H1 (cell line): ENCODE results near the gene MEIOB. TPM values are rescaled to one million over a fixed set of nuclear protein-coding genes. Genes with fewer than 3 reads are reported as not detected.

Experiments
- CEBPB ChIP-seq: IDR thresholded peaks from 2 replicates; pipeline ENCODE4 v1.6.1; 2012; ENCODE audit warnings: low read depth, low read length
- CTBP2 ChIP-seq: IDR thresholded peaks from 2 replicates; pipeline ENCODE4 v1.7.0; 2011; ENCODE audit warnings: borderline replicate concordance, mild to moderate bottlenecking, moderate library complexity, mixed read lengths, low read length; ENCODE audit not compliant: insufficient read depth, insufficient read length
- CTCF ChIP-seq, 3 experiments: IDR thresholded peaks; 1 replicate in 2 of 3; 2 replicates in 1 of 3; pipeline versions ENCODE4 v1.5.1 to v1.6.1; 2011; ENCODE audit warnings: low read length in 3 of 3, mild to moderate bottlenecking in 3 of 3, inconsistent platforms in 2 of 3, low read depth in 1 of 3, moderate library complexity in 1 of 3; ENCODE audit not compliant: insufficient read depth in 1 of 3; ENCODE audit errors: control extremely low read depth in 1 of 3
- FOSL1 ChIP-seq: IDR thresholded peaks from 2 replicates; pipeline ENCODE4 v1.6.1; 2011; ENCODE audit warnings: mild to moderate bottlenecking, low read depth, low read length, moderate library complexity; ENCODE audit not compliant: insufficient read depth
- GTF2F1 ChIP-seq: IDR thresholded peaks from 2 replicates; pipeline ENCODE4 v1.6.1; 2012; ENCODE audit warnings: low read depth, low read length, improper control_type of control experiment, borderline replicate concordance
- HDAC2 ChIP-seq, 2 experiments: fragments of 300-600 bp in 1 of 2; sonication (generic) in 1 of 2; IDR thresholded peaks; 2 replicates each; pipeline ENCODE4 v1.6.1; 2011 to 2012; ENCODE audit warnings: low read depth in 2 of 2, low read length in 2 of 2, mild to moderate bottlenecking in 2 of 2, moderate library complexity in 2 of 2, borderline replicate concordance in 1 of 2, inconsistent platforms in 1 of 2
- HDAC6 ChIP-seq: IDR thresholded peaks from one replicate; pipeline ENCODE4 v1.7.1; 2012; ENCODE audit warnings: low read depth, mild to moderate bottlenecking, inconsistent platforms, low read length, moderate library complexity
- KDM4A ChIP-seq: IDR thresholded peaks from one replicate; pipeline ENCODE4 v1.7.1; 2012; ENCODE audit warnings: low read depth, mild to moderate bottlenecking, moderate library complexity, low read length, inconsistent platforms; ENCODE audit not compliant: severe bottlenecking
- NRF1 ChIP-seq: IDR thresholded peaks from 2 replicates; pipeline ENCODE4 v1.6.1; 2011; ENCODE audit warnings: mild to moderate bottlenecking, low read depth, low read length, improper control_type of control experiment
- POLR2A ChIP-seq, 2 experiments: IDR thresholded peaks; 1 replicate in 1 of 2; 2 replicates in 1 of 2; pipeline ENCODE4 v1.6.1; 2011; ENCODE audit warnings: low read depth in 2 of 2, low read length in 2 of 2, mild to moderate bottlenecking in 2 of 2; ENCODE audit errors: control extremely low read depth in 1 of 2
- RFX5 ChIP-seq: IDR thresholded peaks from 2 replicates; pipeline ENCODE4 v1.6.1; 2011; ENCODE audit warnings: low read depth, low read length, improper control_type of control experiment, borderline replicate concordance
- RNF2 ChIP-seq: fragments of 200-900, 300-1000 bp; sonication (generic); IDR thresholded peaks from 2 replicates; pipeline ENCODE4 v1.7.1; 2016; ENCODE audit warnings: borderline replicate concordance, low read depth, mild to moderate bottlenecking, antibody characterized with exemption, low read length; ENCODE audit not compliant: poor library complexity, severe bottlenecking; ENCODE audit errors: missing control alignments
- SIN3A ChIP-seq, 2 experiments: IDR thresholded peaks in 1 of 2; conservative IDR thresholded peaks in 1 of 2; 2 replicates each; pipeline ENCODE4 v1.6.1; 2011 to 2012; ENCODE audit warnings: low read length in 2 of 2, improper control_type of control experiment in 1 of 2, low read depth in 1 of 2, mild to moderate bottlenecking in 1 of 2
- SP2 ChIP-seq: IDR thresholded peaks from 2 replicates; pipeline ENCODE4 v1.6.1; 2012; ENCODE audit warnings: mild to moderate bottlenecking, low read length, inconsistent platforms
- TBP ChIP-seq: IDR thresholded peaks from 2 replicates; pipeline ENCODE4 v1.6.1; 2011; ENCODE audit warnings: low read depth, low read length, improper control_type of control experiment
- TCF12 ChIP-seq: IDR thresholded peaks from 2 replicates; pipeline ENCODE4 v1.6.1; 2011; ENCODE audit warnings: low read depth, mild to moderate bottlenecking, low read length
- polyA plus RNA-seq, 7 experiments: library from polyadenylated mRNA; depleted of rRNA in 3 of 7; stranded (reverse) in 5 of 7; unstranded in 2 of 7; fragments of >200 nt in 5 of 7; fragments of 200-250 nt in 2 of 7; gene quantifications; 1 replicate in 5 of 7; 2 replicates in 1 of 7; 4 replicates in 1 of 7; pipeline versions ENCODE4 v1.2.1 to v1.2.3, GENCODE V29; 2011 to 2013; ENCODE audit warnings: missing spikeins in 2 of 7, mixed read lengths in 2 of 7
- total RNA-seq: library from RNA; stranded (reverse); fragmentation: NEBNext Ultra II Directional; extraction: Animal tissue kit (Norgen Biotek cat#: 25700); gene quantifications from 2 replicates; pipeline ENCODE4 v1.2.1, GENCODE V29; 2021
- TF ChIP-seq, protein P1 (sequence below): IDR thresholded peaks from 2 replicates; pipeline ENCODE4 v1.6.1; 2012; ENCODE audit warnings: low read length, inconsistent platforms
- TF ChIP-seq, protein P2 (sequence below): IDR thresholded peaks from 2 replicates; pipeline ENCODE4 v1.6.1; 2011; ENCODE audit warnings: low read depth, mild to moderate bottlenecking, low read length; ENCODE audit not compliant: insufficient read depth
- TF ChIP-seq, protein P3 (sequence below): IDR thresholded peaks from 2 replicates; pipeline ENCODE4 v1.6.1; 2012; ENCODE audit warnings: inconsistent platforms

Gene MEIOB
- total and polyA plus RNA-seq, 2 of the 8 experiments (the other 6 are each of a cell fraction or from before 2014, with no cell fraction given), result 0.63 to 1.1 TPM

DNA sequence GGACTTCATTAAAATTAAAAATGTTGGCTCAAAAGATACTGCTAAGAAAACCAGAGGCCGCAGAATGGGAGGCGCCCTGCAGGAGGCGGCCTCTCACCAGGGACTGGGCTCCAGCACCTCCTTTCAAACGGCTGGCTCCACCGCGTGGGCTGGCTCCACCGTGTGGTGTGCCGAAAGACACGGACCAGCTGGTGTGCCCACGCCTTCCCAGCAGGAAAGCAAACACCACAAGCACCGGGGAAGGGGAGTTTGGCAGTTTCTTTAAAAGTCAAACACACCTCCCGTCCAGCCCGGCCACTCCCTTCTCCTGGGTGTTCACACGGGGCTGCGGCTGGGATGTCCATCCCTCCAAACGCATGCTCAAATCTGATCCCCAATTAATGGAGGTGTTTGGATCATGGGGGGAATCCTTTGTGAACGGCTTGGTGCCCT, 59.2 kb downstream of the MEIOB start (continued):
- TF ChIP-seq, protein P1, sequence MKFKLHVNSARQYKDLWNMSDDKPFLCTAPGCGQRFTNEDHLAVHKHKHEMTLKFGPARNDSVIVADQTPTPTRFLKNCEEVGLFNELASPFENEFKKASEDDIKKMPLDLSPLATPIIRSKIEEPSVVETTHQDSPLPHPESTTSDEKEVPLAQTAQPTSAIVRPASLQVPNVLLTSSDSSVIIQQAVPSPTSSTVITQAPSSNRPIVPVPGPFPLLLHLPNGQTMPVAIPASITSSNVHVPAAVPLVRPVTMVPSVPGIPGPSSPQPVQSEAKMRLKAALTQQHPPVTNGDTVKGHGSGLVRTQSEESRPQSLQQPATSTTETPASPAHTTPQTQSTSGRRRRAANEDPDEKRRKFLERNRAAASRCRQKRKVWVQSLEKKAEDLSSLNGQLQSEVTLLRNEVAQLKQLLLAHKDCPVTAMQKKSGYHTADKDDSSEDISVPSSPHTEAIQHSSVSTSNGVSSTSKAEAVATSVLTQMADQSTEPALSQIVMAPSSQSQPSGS, result no peak
- TF ChIP-seq HDAC6 (no peak), RFX5 (no peak), NRF1 (no peak), SP2 (no peak), HDAC2 (IDR thresholded peaks at IDR 0.05; ENCODE audit: borderline replicate concordance in 1 of 2, low read depth in 2 of 2, low read length in 2 of 2) (peak in 1 of 2 experiments; percentile 64; a peak in 1 of 4 replicates), FOSL1 (no peak), KDM4A (no peak), CTCF (IDR thresholded peaks at IDR 0.05; ENCODE audit: control extremely low read depth in 1 of 3, insufficient read depth in 1 of 3, low read depth in 1 of 3, low read length in 3 of 3) (peak; percentile 58 to 87 (median 66)), RNF2 (no peak), CEBPB (no peak), SIN3A (conservative IDR thresholded peaks at IDR 0.05 in 1 of 2, IDR thresholded peaks at IDR 0.05 in 1 of 2; ENCODE audit: low read depth in 1 of 2, low read length in 2 of 2) (peak in 1 of 2 experiments; percentile 64; a peak in 1 of 4 replicates), CTBP2 (no peak), TCF12 (no peak), TBP (0 out of 2 replicates have a peak, but pooled peaks have one; percentile 26), GTF2F1 (no peak), POLR2A (IDR thresholded peaks at IDR 0.05; ENCODE audit: control extremely low read depth in 1 of 2, low read depth in 2 of 2, low read length in 2 of 2) (no peak)
- TF ChIP-seq, protein P2, sequence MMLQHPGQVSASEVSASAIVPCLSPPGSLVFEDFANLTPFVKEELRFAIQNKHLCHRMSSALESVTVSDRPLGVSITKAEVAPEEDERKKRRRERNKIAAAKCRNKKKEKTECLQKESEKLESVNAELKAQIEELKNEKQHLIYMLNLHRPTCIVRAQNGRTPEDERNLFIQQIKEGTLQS, result no peak
- TF ChIP-seq, protein P3, sequence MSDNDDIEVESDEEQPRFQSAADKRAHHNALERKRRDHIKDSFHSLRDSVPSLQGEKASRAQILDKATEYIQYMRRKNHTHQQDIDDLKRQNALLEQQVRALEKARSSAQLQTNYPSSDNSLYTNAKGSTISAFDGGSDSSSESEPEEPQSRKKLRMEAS, result peak; percentile 82
